Loucy (cell line): ENCODE results near the gene CXCR6.
"Not testable (repeated sequence)": the region's sequence is repeated elsewhere in the genome, so short reads cannot be mapped to it uniquely, and the experiment has no call there.

Experiments used
- H2AFZ ChIP-seq: fragments of 200-600 bp; sonication (generic); 2 replicates; pipeline ENCODE4 v1.6.0; 2016; ENCODE audit warnings: antibody characterized with exemption, mild to moderate bottlenecking, low read length, moderate library complexity
- H3F3A ChIP-seq: fragments of 200-600 bp; 2 replicates; pipeline ENCODE4 v1.6.0; 2016; ENCODE audit warnings: antibody characterized with exemption, low read depth, mild to moderate bottlenecking
- H3K27me3 ChIP-seq: fragments of 200-600 bp; sonication (generic); 2 replicates; pipeline ENCODE4 v1.6.1; 2014; ENCODE audit warnings: low read length, mild to moderate bottlenecking; ENCODE audit not compliant: insufficient read depth, poor library complexity, severe bottlenecking
- H3K36me3 ChIP-seq: fragments of 200-600 bp; sonication (generic); 2 replicates; pipeline ENCODE4 v1.6.1; 2016; ENCODE audit warnings: low read length; ENCODE audit not compliant: insufficient read depth
- H3K4me1 ChIP-seq: fragments of 200-600 bp; sonication (generic); 2 replicates; pipeline ENCODE4 v1.5.1; 2014; ENCODE audit warnings: low read length, mild to moderate bottlenecking; ENCODE audit not compliant: insufficient read depth, poor library complexity, severe bottlenecking
- H3K4me2 ChIP-seq: fragments of 200-600 bp; sonication (generic); 2 replicates; pipeline ENCODE4 v1.6.0; 2014; ENCODE audit warnings: antibody characterized with exemption, low read length, low read depth, mild to moderate bottlenecking; ENCODE audit not compliant: poor library complexity, severe bottlenecking
- H3K4me3 ChIP-seq: fragments of 200-600 bp; sonication (generic); 2 replicates; pipeline ENCODE4 v1.5.1; 2014; ENCODE audit warnings: low read length, mild to moderate bottlenecking, mixed read lengths; ENCODE audit not compliant: poor library complexity, severe bottlenecking
- H3K79me2 ChIP-seq: fragments of 200-600 bp; sonication (generic); 2 replicates; pipeline ENCODE4 v1.6.1; 2014; ENCODE audit warnings: low read length; ENCODE audit not compliant: insufficient read depth
- H3K9ac ChIP-seq: fragments of 200-600 bp; sonication (generic); 2 replicates; pipeline ENCODE4 v1.6.0; 2014; ENCODE audit warnings: mild to moderate bottlenecking, low read depth, low read length, moderate library complexity; ENCODE audit not compliant: poor library complexity, severe bottlenecking
- H3K9me2 ChIP-seq: fragments of 200-600 bp; sonication (generic); replicated peaks from 2 replicates; pipeline ENCODE4 v1.6.1; 2016; ENCODE audit warnings: low read depth, low read length, mixed read lengths
- H3K9me3 ChIP-seq: fragments of 200-600 bp; sonication (generic); 2 replicates; pipeline ENCODE4 v1.6.1; 2014; ENCODE audit warnings: mild to moderate bottlenecking, antibody characterized with exemption, low read length, low read depth; ENCODE audit not compliant: insufficient read depth
- H4K20me1 ChIP-seq: fragments of 200-600 bp; sonication (generic); 2 replicates; pipeline ENCODE4 v1.6.0; 2014; ENCODE audit warnings: antibody characterized with exemption, low read length, mild to moderate bottlenecking; ENCODE audit not compliant: insufficient read depth, poor library complexity, severe bottlenecking
- EZH2phosphoT487 ChIP-seq: fragments of 200-600 bp; IDR thresholded peaks from 2 replicates; pipeline ENCODE4 v1.6.1; 2018; ENCODE audit warnings: antibody characterized with exemption, mild to moderate bottlenecking, moderate library complexity, borderline replicate concordance
- TF ChIP-seq, protein P1 (sequence below): fragments of 200-600 bp; sonication (generic); conservative IDR thresholded peaks from 2 replicates; pipeline ENCODE4 v1.5.1; 2014; ENCODE audit warnings: mild to moderate bottlenecking, antibody characterized with exemption, low read length

The CXCR6 gene

DNA sequence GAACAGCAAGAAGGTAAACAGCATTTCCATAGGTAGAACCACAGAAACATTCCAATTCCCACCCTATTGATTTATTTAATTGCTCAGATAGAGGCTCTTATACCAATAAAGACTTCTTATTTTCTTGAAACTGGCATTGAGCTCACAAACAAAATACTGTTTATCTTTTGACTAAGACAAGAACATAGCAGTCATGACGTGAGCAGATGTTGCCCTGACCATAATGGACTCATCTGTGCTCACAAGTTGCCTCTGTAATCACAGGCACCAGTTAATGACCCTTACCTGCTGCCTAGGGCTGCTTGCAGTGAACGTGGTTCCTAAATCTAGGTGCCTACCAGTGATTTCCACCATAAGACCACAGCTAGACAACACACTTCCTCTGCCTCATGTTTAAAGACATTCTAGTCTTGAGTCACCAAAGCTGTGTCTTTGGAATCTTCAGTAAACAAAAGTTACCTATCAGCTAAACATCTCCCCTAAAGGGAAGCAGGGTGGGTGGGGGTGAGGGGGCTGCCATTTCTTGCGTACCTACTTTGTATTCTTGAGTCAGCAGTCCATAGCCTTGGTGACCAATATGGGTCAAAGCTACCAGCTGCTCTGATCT lies 50.3 kb downstream of the CXCR6 start:
- Histone ChIP-seq H3K4me1 (peaks cover 27% of the 10 kb centered on the region), H3K9me3 (no peaks in the 10 kb centered on the region), H3K36me3 (no peaks in the 10 kb centered on the region), H3K79me2 (peaks cover 7% of the 10 kb centered on the region; the same call in 1 of the 2 replicates), H4K20me1 (peaks cover 2% of the 10 kb centered on the region), H3K9me2 (no peaks in the 10 kb centered on the region), H3K4me3 (peak overlapping the region; percentile 14), H3K4me2 (peak overlapping the region; percentile 70), H3F3A (no peaks in the 10 kb centered on the region), H3K27me3 (no peaks in the 10 kb centered on the region), H3K9ac (no peak overlapping the region), H2AFZ (no peak overlapping the region)
- TF ChIP-seq, protein P1, sequence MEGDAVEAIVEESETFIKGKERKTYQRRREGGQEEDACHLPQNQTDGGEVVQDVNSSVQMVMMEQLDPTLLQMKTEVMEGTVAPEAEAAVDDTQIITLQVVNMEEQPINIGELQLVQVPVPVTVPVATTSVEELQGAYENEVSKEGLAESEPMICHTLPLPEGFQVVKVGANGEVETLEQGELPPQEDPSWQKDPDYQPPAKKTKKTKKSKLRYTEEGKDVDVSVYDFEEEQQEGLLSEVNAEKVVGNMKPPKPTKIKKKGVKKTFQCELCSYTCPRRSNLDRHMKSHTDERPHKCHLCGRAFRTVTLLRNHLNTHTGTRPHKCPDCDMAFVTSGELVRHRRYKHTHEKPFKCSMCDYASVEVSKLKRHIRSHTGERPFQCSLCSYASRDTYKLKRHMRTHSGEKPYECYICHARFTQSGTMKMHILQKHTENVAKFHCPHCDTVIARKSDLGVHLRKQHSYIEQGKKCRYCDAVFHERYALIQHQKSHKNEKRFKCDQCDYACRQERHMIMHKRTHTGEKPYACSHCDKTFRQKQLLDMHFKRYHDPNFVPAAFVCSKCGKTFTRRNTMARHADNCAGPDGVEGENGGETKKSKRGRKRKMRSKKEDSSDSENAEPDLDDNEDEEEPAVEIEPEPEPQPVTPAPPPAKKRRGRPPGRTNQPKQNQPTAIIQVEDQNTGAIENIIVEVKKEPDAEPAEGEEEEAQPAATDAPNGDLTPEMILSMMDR, result no peak
- TF ChIP-seq EZH2phosphoT487, result no peak

DNA sequence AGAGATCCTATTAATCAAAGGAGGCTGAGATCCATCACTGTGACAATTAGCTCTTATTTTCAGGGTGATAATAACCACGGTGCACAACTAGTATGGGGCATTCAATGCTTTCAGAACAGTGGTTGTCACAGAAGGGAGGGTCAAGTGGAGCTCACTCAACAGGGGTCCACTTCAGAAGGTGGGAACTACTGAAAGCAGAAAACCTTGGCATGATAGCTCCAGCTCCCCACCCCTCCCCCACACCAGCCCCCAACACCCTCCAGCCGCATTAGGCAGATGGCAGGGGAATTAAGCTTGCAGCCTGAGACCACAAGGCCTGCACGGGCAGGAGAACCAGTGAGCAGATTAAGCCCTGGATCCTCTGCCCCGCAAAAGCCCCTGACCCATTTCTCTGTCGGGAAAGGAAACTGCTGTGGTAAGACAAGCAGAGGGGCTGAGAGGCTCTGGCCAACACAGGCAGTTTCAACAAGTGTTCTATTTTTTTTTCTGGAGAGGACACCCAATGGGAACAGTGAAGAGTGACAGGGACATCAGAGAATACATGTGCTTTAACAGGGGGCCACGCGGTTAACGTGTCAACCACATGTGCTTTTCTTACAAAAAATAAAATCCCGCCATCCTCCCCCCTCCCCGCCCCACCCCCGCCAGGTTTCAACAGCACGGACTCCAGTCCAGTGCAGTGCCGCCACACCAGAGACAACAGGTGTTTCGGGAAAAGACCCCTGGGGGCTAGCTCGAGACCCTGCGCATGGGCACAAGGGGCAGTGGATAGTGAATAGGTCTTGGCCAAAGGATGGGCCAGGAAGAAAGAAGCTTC lies 51.4 kb downstream of the CXCR6 start:
- H3K9ac ChIP-seq, result peak overlapping the region; percentile 84
- no peaks in the 10 kb centered on the region for H3F3A ChIP-seq
- H2AFZ ChIP-seq, result peak overlapping the region; percentile 86
- H3K79me2 ChIP-seq, result peaks cover 7% of the 10 kb centered on the region; the same call in 1 of the 2 replicates
- H3K36me3 ChIP-seq, result no peaks in the 10 kb centered on the region
- H3K4me2 ChIP-seq, result peak overlapping the region; percentile 70
- no peak for TF ChIP-seq EZH2phosphoT487
- TF ChIP-seq, protein P1, result no peak
- peaks cover under 1% of the 10 kb centered on the region for H4K20me1 ChIP-seq
- H3K27me3 ChIP-seq, result no peaks in the 10 kb centered on the region
- H3K4me3 ChIP-seq, result peak overlapping the region; percentile 83
- no peaks in the 10 kb centered on the region for H3K9me3 ChIP-seq
- H3K4me1 ChIP-seq, result peaks cover 27% of the 10 kb centered on the region
- H3K9me2 ChIP-seq, result no peaks in the 10 kb centered on the region

DNA sequence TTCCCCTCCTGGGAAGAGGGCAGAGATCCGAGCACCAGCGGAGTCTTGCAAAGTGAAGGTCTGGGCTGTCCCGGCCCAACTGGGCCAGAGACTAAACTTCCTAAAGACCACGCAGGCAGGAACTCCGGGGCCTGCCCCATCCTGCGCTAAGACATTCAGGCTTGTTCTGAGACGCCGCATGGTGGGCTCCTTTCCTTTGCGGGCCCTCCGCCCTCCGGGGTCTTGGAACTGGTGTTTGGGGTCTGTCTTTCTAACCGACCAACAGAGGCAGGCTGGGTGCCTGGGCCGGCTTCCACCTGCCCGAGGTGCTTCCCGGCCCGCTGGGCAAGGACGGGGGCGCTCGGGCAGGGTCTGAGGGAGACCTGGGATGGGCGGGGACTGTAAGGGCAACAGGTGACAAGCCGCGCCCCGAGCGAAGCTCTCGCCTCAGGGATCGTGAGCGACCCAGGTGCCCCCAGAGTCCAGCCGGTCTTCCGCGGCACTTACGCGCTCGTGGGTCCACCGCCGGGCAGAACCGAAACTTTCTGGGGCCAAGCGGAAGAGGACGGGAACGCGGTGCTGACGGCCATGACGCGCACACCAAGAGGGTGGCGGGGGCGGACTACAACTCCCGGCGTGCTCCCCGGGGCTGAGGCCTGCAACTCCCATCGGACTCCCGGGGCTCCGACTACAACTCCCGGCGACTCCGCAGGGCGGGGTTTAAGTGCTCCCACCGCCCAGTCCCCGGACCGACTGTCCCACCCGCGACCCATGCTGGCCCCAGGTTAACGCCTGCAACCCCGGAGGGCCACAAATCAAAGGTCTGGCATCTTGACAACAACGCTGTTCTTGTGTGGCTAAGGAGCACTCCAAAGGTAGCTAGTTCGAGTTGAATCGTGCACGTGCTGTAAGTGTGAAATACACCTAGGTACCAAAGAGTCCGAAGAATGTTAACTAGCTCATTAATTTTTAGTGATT lies 52.2 kb downstream of the CXCR6 start, which contains the start of gene FYCO1:
FYCO1 (minus strand) TSS at position 589 of the 957 bp plus-strand sequence. CDS start 10,914 bp downstream, outside the sequence.
- H3K9me3 ChIP-seq, result no peaks in the 10 kb centered on the region
- H3K9ac ChIP-seq, result peak within 1 kb of the TSS; percentile 84
- H3K27me3 ChIP-seq, result no peaks in the 10 kb centered on the region
- no peaks in the 10 kb centered on the region for H3K36me3 ChIP-seq
- peak within 1 kb of the TSS; percentile 70 for H3K4me2 ChIP-seq
- H3K79me2 ChIP-seq, result peaks cover 7% of the 10 kb centered on the region; the same call in 1 of the 2 replicates
- H3F3A ChIP-seq, result no peaks in the 10 kb centered on the region
- H2AFZ ChIP-seq, result peak within 1 kb of the TSS; percentile 86
- no peaks in the 10 kb centered on the region for H4K20me1 ChIP-seq
- TF ChIP-seq EZH2phosphoT487, result no peak
- TF ChIP-seq, protein P1, result no peak
- H3K9me2 ChIP-seq, result no peaks in the 10 kb centered on the region
- peaks cover 27% of the 10 kb centered on the region for H3K4me1 ChIP-seq
- peak within 1 kb of the TSS; percentile 83 for H3K4me3 ChIP-seq

DNA sequence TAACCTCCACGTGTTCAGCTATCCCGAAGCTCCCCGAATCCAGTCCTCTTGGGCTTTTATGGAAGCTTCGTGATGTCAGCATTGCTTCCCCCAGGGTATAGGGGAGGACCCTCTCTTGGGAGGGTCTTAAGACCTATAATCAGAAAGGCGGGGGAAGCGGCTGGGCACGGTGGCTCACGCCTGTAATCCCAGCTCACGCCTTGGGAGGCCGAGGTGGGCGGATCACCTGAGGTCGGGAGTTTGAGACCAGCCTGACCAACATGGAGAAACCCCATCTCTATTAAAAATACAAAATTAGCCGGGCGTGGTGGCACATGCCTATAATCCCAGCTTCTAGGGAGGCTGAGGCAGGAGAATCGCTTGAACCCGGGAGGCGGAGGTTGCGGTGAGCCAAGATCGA lies 54.2 kb downstream of the CXCR6 start:
- H3F3A ChIP-seq, H3K36me3 ChIP-seq, H3K27me3 ChIP-seq, H2AFZ ChIP-seq, H3K9me3 ChIP-seq, H3K79me2 ChIP-seq, H3K4me2 ChIP-seq, H3K9ac ChIP-seq, H3K4me3 ChIP-seq, H4K20me1 ChIP-seq, H3K9me2 ChIP-seq: not testable (repeated sequence)
- peaks cover 27% of the 10 kb centered on the region for H3K4me1 ChIP-seq
